Measurements from ENCODE around the gene KIAA2012. TPM values are rescaled to one million over a fixed set of nuclear protein-coding genes. Genes with fewer than 3 reads are reported as not detected.

The KIAA2012 gene
- total and polyA plus RNA-seq, 5 donors from 2014 or later, result not detected

DNA sequence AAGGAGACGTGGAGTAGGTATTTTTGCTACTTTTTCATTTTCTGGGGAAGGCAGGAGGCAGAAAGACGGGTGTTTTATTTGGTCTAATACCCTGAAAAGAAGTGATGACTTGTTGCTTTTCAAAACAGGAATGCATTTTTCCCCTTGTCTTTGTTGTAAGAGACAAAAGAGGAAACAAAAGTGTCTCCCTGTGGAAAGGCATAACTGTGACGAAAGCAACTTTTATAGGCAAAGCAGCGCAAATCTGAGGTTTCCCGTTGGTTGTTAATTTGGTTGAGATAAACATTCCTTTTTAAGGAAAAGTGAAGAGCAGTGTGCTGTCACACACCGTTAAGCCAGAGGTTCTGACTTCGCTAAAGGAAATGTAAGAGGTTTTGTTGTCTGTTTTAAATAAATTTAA, 36.0 kb upstream of the KIAA2012 start:
- Mint-ChIP-seq H3K4me1 (peaks cover 0 to 12% (median 8%) of the 10 kb centered on the region in 4 donors), H3K27me3 (peaks cover 52% of the 10 kb centered on the region), H3K36me3 (no peaks in the 10 kb centered on the region), H3K9me3 (peaks cover 0 to 2% (median 0%) of the 10 kb centered on the region in 7 donors), H3K4me3 (no peak overlapping the region), H3K27ac (no peak overlapping the region)
- H3K27ac ChIP-seq (ENCODE audit: insufficient read depth, low read length, poor library complexity, severe bottlenecking), result no peak overlapping the region
- ATAC-seq (ENCODE audit: low read depth in 2 of 2) (no peak), DNase-seq (no peak)
- peaks cover 27% of the 10 kb centered on the region for H3K4me1 ChIP-seq (ENCODE audit: control insufficient read depth, insufficient read depth, low read length, poor library complexity, severe bottlenecking)
- no peaks in the 10 kb centered on the region for H3K9me3 ChIP-seq (ENCODE audit: control insufficient read depth in 2 of 2, low read length in 2 of 2)
- no peaks in the 10 kb centered on the region for H3K36me3 ChIP-seq (ENCODE audit: control insufficient read depth, insufficient read depth, low read length)
- no peak overlapping the region for H3K4me3 ChIP-seq (ENCODE audit: low read depth, low read length)
- peaks cover 54% of the 10 kb centered on the region for H3K27me3 ChIP-seq (ENCODE audit: control insufficient read depth, insufficient read depth, low read length)

DNA sequence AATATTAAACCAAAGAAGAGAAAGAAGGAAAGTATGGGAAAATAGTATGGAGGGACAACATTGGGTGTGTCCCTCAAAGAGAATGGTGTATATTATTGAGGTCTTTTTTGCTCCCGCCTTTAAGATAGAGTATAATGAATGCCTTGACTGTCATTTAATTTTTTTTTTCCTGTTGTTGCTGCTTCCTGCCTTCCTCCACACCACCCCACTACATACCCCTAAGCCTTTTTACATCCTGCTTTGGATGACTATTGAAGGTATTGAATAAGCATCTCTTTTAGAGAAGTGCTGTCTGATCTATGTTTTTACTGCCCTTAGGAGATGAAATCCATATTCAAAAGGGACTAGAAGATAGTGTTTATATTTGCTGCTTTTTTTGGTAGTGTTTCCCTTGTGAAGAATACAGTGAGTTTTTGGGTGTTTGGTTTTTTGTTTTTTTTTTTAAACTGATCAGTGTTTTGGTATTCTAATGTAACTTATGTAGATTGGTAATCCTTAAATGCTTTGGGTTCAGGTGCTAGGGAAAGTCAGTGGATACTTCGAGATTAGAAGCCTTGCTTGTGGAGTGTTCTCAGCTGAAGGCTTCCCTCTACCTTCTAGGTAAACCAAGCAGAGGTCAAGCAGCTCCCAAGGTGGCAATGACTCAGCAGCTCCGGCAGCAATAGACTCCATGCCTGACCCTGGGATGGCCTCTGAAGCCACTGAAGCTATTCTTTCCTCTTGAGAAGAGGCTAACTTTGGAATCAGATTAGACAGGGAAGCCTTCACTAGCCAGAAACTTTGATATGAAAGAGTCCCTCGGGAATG, 34.4 kb upstream of the KIAA2012 start:
- peaks cover 0 to 2% (median 0%) of the 10 kb centered on the region in 7 donors for H3K9me3 Mint-ChIP-seq
- H3K27me3 ChIP-seq (ENCODE audit: control insufficient read depth, insufficient read depth, low read length), result peaks cover 55% of the 10 kb centered on the region
- DNase-seq (no peak), ATAC-seq (ENCODE audit: low read depth in 2 of 2) (no peak)
- peaks cover 53% of the 10 kb centered on the region for H3K27me3 Mint-ChIP-seq
- H3K4me3 Mint-ChIP-seq, result no peak overlapping the region
- no peaks in the 10 kb centered on the region for H3K36me3 Mint-ChIP-seq
- H3K4me3 ChIP-seq (ENCODE audit: low read depth, low read length), result no peak overlapping the region
- no peaks in the 10 kb centered on the region for H3K9me3 ChIP-seq (ENCODE audit: control insufficient read depth in 2 of 2, low read length in 2 of 2)
- H3K4me1 Mint-ChIP-seq, result peaks cover 0 to 3% (median 0%) of the 10 kb centered on the region in 4 donors
- no peak overlapping the region for H3K27ac ChIP-seq (ENCODE audit: insufficient read depth, low read length, poor library complexity, severe bottlenecking)
- peak overlapping the region in 1 of 3 donors; percentile 3 for H3K27ac Mint-ChIP-seq
- H3K36me3 ChIP-seq (ENCODE audit: control insufficient read depth, insufficient read depth, low read length), result no peaks in the 10 kb centered on the region
- peaks cover 19% of the 10 kb centered on the region for H3K4me1 ChIP-seq (ENCODE audit: control insufficient read depth, insufficient read depth, low read length, poor library complexity, severe bottlenecking)

DNA sequence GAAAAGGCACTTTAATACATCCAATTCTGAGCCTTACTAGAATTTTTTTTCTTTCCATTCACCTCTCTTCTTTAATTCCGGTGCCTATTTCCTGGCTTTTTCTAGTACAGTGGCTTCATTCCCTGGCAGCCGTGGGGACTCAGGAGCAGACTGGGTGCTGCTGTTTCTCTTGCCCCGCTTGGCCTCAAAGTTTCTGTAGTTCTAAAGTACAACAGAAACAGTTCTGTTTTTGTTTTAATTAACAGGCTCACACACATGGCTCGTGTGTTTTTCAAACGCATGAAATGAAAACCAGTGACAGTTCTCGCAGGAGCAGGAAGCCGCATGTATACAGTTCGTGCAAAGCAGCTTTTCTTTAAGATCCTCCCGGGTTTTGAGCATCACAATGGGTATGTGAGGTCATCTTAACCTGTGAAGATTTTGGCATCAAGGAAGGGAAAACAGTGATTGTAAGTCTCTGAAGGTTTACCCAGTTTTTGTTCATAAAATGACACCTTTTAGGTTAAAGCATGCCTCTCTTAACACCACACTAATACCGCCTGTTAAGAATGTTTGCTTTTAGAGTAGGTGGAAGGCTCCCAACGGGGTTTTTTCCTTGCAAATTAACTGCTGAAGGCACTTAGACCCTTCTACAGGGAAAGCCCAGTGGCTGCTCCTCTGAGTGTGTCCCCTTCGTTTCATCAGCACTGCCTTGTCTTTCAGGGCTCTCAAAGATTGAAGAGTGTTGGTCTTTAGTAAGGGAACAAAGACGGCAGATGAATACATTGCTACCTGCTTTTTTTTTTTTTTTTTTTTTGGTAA, 33.6 kb upstream of the KIAA2012 start:
- no peak overlapping the region for H3K27ac Mint-ChIP-seq
- DNase-seq (peak in 1 of 3 donors; percentile 13), ATAC-seq (ENCODE audit: low read depth in 2 of 2) (no peak)
- H3K27ac ChIP-seq (ENCODE audit: insufficient read depth, low read length, poor library complexity, severe bottlenecking), result no peak overlapping the region
- H3K27me3 Mint-ChIP-seq, result peaks cover 61% of the 10 kb centered on the region
- H3K36me3 ChIP-seq (ENCODE audit: control insufficient read depth, insufficient read depth, low read length), result no peaks in the 10 kb centered on the region
- no peak overlapping the region for H3K4me3 Mint-ChIP-seq
- peaks cover 60% of the 10 kb centered on the region for H3K27me3 ChIP-seq (ENCODE audit: control insufficient read depth, insufficient read depth, low read length)
- peaks cover 0 to 3% (median 0%) of the 10 kb centered on the region in 4 donors for H3K4me1 Mint-ChIP-seq
- peaks cover 14% of the 10 kb centered on the region for H3K4me1 ChIP-seq (ENCODE audit: control insufficient read depth, insufficient read depth, low read length, poor library complexity, severe bottlenecking)
- H3K36me3 Mint-ChIP-seq, result no peaks in the 10 kb centered on the region
- H3K9me3 Mint-ChIP-seq, result peaks cover 0 to 2% (median 0%) of the 10 kb centered on the region in 7 donors
- no peaks in the 10 kb centered on the region for H3K9me3 ChIP-seq (ENCODE audit: control insufficient read depth in 2 of 2, low read length in 2 of 2)
- no peak overlapping the region for H3K4me3 ChIP-seq (ENCODE audit: low read depth, low read length)

DNA sequence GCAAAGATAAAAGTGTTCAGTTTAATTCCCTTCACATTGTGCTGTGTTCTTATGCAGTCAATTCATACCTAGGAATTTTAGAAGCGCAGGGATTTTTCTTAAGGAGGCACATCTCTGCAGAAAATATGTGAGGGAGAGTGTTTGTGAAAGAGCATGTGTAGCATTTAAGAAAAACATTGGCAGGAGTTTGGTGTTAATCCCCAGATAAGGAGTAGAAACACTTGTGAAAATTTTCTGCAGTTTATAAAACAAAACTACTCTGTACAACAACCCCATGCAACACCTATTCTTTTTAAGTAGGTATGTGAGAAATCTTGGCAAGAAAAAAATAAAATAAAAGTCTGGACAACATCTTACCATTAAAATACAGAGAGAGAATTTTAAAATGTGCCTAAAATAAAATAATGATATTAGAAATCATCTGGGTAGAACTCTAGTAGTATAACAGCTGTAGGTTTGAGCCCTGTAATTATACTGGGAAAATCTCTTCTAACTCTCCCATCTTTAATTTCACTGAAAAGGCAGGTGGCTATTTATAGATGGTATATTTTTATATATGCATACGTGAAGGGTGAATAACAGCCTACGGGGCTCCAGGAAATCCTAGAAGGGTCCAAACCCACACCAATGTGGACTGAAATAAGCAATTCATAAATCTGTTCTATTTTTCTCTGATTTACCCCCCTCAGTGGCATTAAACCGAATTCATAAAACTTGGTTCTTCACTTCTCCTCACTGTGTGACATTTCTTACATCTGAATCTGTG, 32.8 kb upstream of the KIAA2012 start:
- Mint-ChIP-seq H3K4me1 (no peaks in the 10 kb centered on the region), H3K27ac (no peak overlapping the region), H3K9me3 (peaks cover 0 to 2% (median 0%) of the 10 kb centered on the region in 7 donors), H3K27me3 (peaks cover 68% of the 10 kb centered on the region), H3K4me3 (no peak overlapping the region), H3K36me3 (no peaks in the 10 kb centered on the region)
- ATAC-seq (ENCODE audit: low read depth in 2 of 2) (no peak), DNase-seq (no peak)
- H3K4me1 ChIP-seq (ENCODE audit: control insufficient read depth, insufficient read depth, low read length, poor library complexity, severe bottlenecking), result peaks cover 7% of the 10 kb centered on the region
- no peak overlapping the region for H3K4me3 ChIP-seq (ENCODE audit: low read depth, low read length)
- H3K27me3 ChIP-seq (ENCODE audit: control insufficient read depth, insufficient read depth, low read length), result peaks cover 63% of the 10 kb centered on the region
- no peaks in the 10 kb centered on the region for H3K36me3 ChIP-seq (ENCODE audit: control insufficient read depth, insufficient read depth, low read length)
- no peak overlapping the region for H3K27ac ChIP-seq (ENCODE audit: insufficient read depth, low read length, poor library complexity, severe bottlenecking)
- H3K9me3 ChIP-seq (ENCODE audit: control insufficient read depth in 2 of 2, low read length in 2 of 2), result no peaks in the 10 kb centered on the region

DNA sequence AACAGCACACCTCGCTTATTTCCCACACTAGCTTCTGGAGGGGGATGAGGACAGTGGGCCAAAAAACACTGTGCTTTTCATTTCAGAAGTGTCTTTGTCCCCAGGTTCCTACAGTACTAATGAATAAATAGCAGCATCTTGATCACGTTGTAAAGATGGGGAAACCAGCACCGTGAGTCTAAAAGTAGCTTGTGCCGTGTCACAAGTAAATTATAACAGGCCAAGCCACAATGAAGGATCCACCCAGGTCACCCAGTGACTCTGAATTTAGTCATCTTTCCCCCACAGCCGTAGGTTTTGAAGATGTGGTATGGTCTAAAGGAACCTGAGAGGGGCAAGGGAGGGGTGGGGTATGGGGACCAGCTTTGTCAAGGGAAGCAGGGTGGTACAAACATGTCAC, 30.6 kb upstream of the KIAA2012 start:
- Mint-ChIP-seq H3K4me3 (no peak overlapping the region), H3K36me3 (no peaks in the 10 kb centered on the region), H3K9me3 (peaks cover 0 to 2% (median 0%) of the 10 kb centered on the region in 7 donors), H3K4me1 (peaks cover 0 to 2% (median 0%) of the 10 kb centered on the region in 4 donors), H3K27ac (no peak overlapping the region), H3K27me3 (peaks cover 77% of the 10 kb centered on the region)
- Histone ChIP-seq H3K36me3 (ENCODE audit: control insufficient read depth, insufficient read depth, low read length) (no peaks in the 10 kb centered on the region), H3K4me3 (ENCODE audit: low read depth, low read length) (no peak overlapping the region), H3K27ac (ENCODE audit: insufficient read depth, low read length, poor library complexity, severe bottlenecking) (no peak overlapping the region), H3K27me3 (ENCODE audit: control insufficient read depth, insufficient read depth, low read length) (peaks cover 55% of the 10 kb centered on the region), H3K4me1 (ENCODE audit: control insufficient read depth, insufficient read depth, low read length, poor library complexity, severe bottlenecking) (no peaks in the 10 kb centered on the region), H3K9me3 (ENCODE audit: control insufficient read depth in 2 of 2, low read length in 2 of 2) (no peaks in the 10 kb centered on the region)
- ATAC-seq (ENCODE audit: low read depth in 2 of 2) (no peak), DNase-seq (no peak)

DNA sequence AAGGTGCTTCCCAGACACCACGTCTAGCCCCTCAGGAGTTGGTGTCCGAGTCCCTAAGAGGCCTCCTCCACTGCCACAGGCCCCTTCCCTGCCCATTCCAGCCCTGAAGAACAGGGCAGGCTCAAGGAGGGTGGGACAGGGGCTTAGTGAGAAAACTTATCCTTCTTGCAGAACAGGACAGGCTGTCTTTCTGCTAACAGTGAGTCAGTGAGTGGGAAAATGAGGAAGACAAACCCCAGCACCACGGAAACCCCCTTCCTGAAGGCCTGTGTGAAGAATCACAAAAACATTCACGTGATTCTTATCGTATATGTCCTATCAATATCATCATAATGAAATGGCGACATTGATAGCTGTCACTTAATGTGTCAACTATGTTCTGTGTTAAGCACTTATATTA, 29.6 kb upstream of the KIAA2012 start:
- Histone ChIP-seq H3K27ac (ENCODE audit: insufficient read depth, low read length, poor library complexity, severe bottlenecking) (no peak overlapping the region), H3K36me3 (ENCODE audit: control insufficient read depth, insufficient read depth, low read length) (no peaks in the 10 kb centered on the region), H3K27me3 (ENCODE audit: control insufficient read depth, insufficient read depth, low read length) (peaks cover 45% of the 10 kb centered on the region), H3K9me3 (ENCODE audit: control insufficient read depth in 2 of 2, low read length in 2 of 2) (no peaks in the 10 kb centered on the region), H3K4me3 (ENCODE audit: low read depth, low read length) (no peak overlapping the region), H3K4me1 (ENCODE audit: control insufficient read depth, insufficient read depth, low read length, poor library complexity, severe bottlenecking) (no peaks in the 10 kb centered on the region)
- DNase-seq (no peak), ATAC-seq (ENCODE audit: low read depth in 2 of 2) (no peak)
- peaks cover 0 to under 1% (median 0%) of the 10 kb centered on the region in 7 donors for H3K9me3 Mint-ChIP-seq
- no peak overlapping the region for H3K27ac Mint-ChIP-seq
- H3K27me3 Mint-ChIP-seq, result peaks cover 74% of the 10 kb centered on the region
- peaks cover 0 to 2% (median 0%) of the 10 kb centered on the region in 4 donors for H3K4me1 Mint-ChIP-seq
- H3K4me3 Mint-ChIP-seq, result no peak overlapping the region
- no peaks in the 10 kb centered on the region for H3K36me3 Mint-ChIP-seq

DNA sequence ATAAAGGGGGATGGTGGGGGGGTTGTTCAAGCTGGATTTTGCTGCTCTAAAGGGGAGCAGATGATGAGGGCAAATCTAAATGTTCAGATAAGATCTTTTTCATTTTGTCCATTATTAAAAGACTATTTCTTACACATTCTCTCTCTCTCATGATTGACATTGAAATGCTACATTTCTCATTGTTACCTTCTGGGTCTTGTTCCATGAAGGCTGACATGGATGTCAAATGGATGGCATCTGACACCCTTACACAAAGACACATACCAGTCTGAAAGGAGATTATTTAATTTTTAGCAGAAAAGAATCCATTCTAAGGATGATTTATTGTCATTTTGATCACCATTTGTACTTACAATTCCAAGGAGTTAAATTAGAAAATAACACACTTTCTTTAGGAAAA, 28.3 kb upstream of the KIAA2012 start:
- H3K36me3 Mint-ChIP-seq, result no peaks in the 10 kb centered on the region
- Histone ChIP-seq H3K9me3 (ENCODE audit: control insufficient read depth in 2 of 2, low read length in 2 of 2) (no peaks in the 10 kb centered on the region), H3K4me1 (ENCODE audit: control insufficient read depth, insufficient read depth, low read length, poor library complexity, severe bottlenecking) (no peaks in the 10 kb centered on the region), H3K27ac (ENCODE audit: insufficient read depth, low read length, poor library complexity, severe bottlenecking) (no peak overlapping the region), H3K27me3 (ENCODE audit: control insufficient read depth, insufficient read depth, low read length) (peaks cover 36% of the 10 kb centered on the region), H3K4me3 (ENCODE audit: low read depth, low read length) (no peak overlapping the region), H3K36me3 (ENCODE audit: control insufficient read depth, insufficient read depth, low read length) (no peaks in the 10 kb centered on the region)
- ATAC-seq (ENCODE audit: low read depth in 2 of 2), result no peak
- H3K4me1 Mint-ChIP-seq, result peaks cover 0 to 2% (median 0%) of the 10 kb centered on the region in 4 donors
- no peak for DNase-seq
- no peaks in the 10 kb centered on the region for H3K9me3 Mint-ChIP-seq
- H3K27me3 Mint-ChIP-seq, result peaks cover 61% of the 10 kb centered on the region
- H3K27ac Mint-ChIP-seq, result no peak overlapping the region
- no peak overlapping the region for H3K4me3 Mint-ChIP-seq

Measured in CD4-positive, CD25-positive, alpha-beta regulatory T cell (primary cell).